LNCAP (cell line): Measurements from ENCODE around the gene HGFAC.

Experiments
- CTCF ChIP-seq: fragments of 450-650 bp; IDR thresholded peaks from 2 replicates; pipeline ENCODE4 v1.5.1; 2017; ENCODE audit warnings: mild to moderate bottlenecking

Gene HGFAC

GRCh38 chr4:3470244-3471097 is 28.7 kb downstream of the HGFAC start:
- no peak for TF ChIP-seq CTCF

GRCh38 chr4:3471098-3471760 is 29.5 kb downstream of the HGFAC start:
- TF ChIP-seq CTCF, result no peak

GRCh38 chr4:3471886-3472285 is 30.1 kb downstream of the HGFAC start:
- no peak for TF ChIP-seq CTCF

GRCh38 chr4:3472411-3473141 is 30.8 kb downstream of the HGFAC start:
- TF ChIP-seq CTCF, result no peak

GRCh38 chr4:3473181-3473950 is 31.6 kb downstream of the HGFAC start:
- no peak for TF ChIP-seq CTCF

GRCh38 chr4:3473996-3474765 is 32.4 kb downstream of the HGFAC start:
- TF ChIP-seq CTCF, result no peak
